Muscle layer of duodenum (tissue), 2 donors: ENCODE data around the gene PTEN.
"Not testable (repeated sequence)": the region's sequence is repeated elsewhere in the genome, so short reads cannot be mapped to it uniquely, and the experiment has no call there.

ENCODE experiments used
- H3K27ac ChIP-seq: one replicate; pipeline ENCODE4 v1.7.0; 2013; ENCODE audit warnings: mild to moderate bottlenecking, low read length
- H3K27me3 ChIP-seq: one replicate; pipeline ENCODE4 v1.7.0; 2013; ENCODE audit warnings: low read depth, mild to moderate bottlenecking, control low read depth, low read length
- H3K36me3 ChIP-seq, 2 donors: one replicate each; pipeline ENCODE4 v1.7.0; 2013; ENCODE audit warnings: low read length in 2 of 2, control low read depth in 1 of 2, mild to moderate bottlenecking in 1 of 2; ENCODE audit not compliant: insufficient read depth in 2 of 2, control insufficient read depth in 1 of 2
- H3K4me1 ChIP-seq, 2 donors: one replicate each; pipeline ENCODE4 v1.7.0; 2013; ENCODE audit warnings: low read length in 2 of 2, mild to moderate bottlenecking in 2 of 2, control low read depth in 1 of 2, moderate library complexity in 1 of 2; ENCODE audit not compliant: insufficient read depth in 2 of 2, control insufficient read depth in 1 of 2
- H3K4me3 ChIP-seq, 2 donors: one replicate each; pipeline ENCODE4 v1.7.0; 2013; ENCODE audit warnings: low read length in 2 of 2, low read depth in 1 of 2, mild to moderate bottlenecking in 1 of 2
- H3K9me3 ChIP-seq, 2 donors: one replicate each; pipeline ENCODE4 v1.7.0; 2013; ENCODE audit warnings: low read length in 2 of 2, control low read depth in 1 of 2, mild to moderate bottlenecking in 1 of 2; ENCODE audit not compliant: control insufficient read depth in 1 of 2
- donor health status: healthy.

The PTEN gene

GRCh38 chr10:87875929-87876571 is 12.6 kb downstream of the PTEN start:
- no peaks in the 10 kb centered on the region for H3K27me3 ChIP-seq
- H3K9me3 ChIP-seq = no peaks in the 10 kb centered on the region
- H3K27ac ChIP-seq = no peak overlapping the region
- peaks cover 9 to 11% of the 10 kb centered on the region in 2 donors for H3K4me1 ChIP-seq
- H3K4me3 ChIP-seq = no peak overlapping the region
- H3K36me3 ChIP-seq = peaks cover 0 to 4% of the 10 kb centered on the region in 2 donors

- Histone ChIP-seq H3K9me3 (no peaks in the 10 kb centered on the region), H3K27ac (no peak overlapping the region), H3K4me1 (peaks cover 9 to 14% of the 10 kb centered on the region in 2 donors), H3K27me3 (no peaks in the 10 kb centered on the region), H3K36me3 (no peaks in the 10 kb centered on the region), H3K4me3 (no peak overlapping the region)
These were observed 15.4 kb downstream of the PTEN start for GRCh38 chr10:87878664-87879459.

- Histone ChIP-seq H3K4me1 (peaks cover 0 to 10% of the 10 kb centered on the region in 2 donors), H3K4me3 (no peak overlapping the region), H3K9me3 (no peaks in the 10 kb centered on the region), H3K27me3 (no peaks in the 10 kb centered on the region), H3K36me3 (no peaks in the 10 kb centered on the region), H3K27ac (no peak overlapping the region)
These were observed 16.9 kb downstream of the PTEN start for GRCh38 chr10:87880336-87880735.

GRCh38 chr10:87881373-87882059 is 18.1 kb downstream of the PTEN start:
- not testable (repeated sequence) for H3K27ac ChIP-seq, H3K36me3 ChIP-seq, H3K4me1 ChIP-seq, H3K4me3 ChIP-seq, H3K9me3 ChIP-seq, H3K27me3 ChIP-seq

GRCh38 chr10:87882555-87883294 is 19.3 kb downstream of the PTEN start:
- no peaks in the 10 kb centered on the region for H3K9me3 ChIP-seq
- no peaks in the 10 kb centered on the region for H3K27me3 ChIP-seq
- H3K4me1 ChIP-seq = peaks cover 0 to 11% of the 10 kb centered on the region in 2 donors
- H3K36me3 ChIP-seq = peaks cover 7 to 11% of the 10 kb centered on the region in 2 donors
- H3K4me3 ChIP-seq = no peak overlapping the region
- no peak overlapping the region for H3K27ac ChIP-seq

- peaks cover 0 to 15% of the 10 kb centered on the region in 2 donors for H3K4me1 ChIP-seq
These were observed 23.2 kb downstream of the PTEN start for GRCh38 chr10:87886635-87887034.

GRCh38 chr10:87887146-87887545 is 23.7 kb downstream of the PTEN start:
- H3K27ac ChIP-seq = no peak overlapping the region
- no peak overlapping the region for H3K4me3 ChIP-seq
- H3K27me3 ChIP-seq = no peaks in the 10 kb centered on the region
- H3K9me3 ChIP-seq = no peaks in the 10 kb centered on the region
- H3K36me3 ChIP-seq = peaks cover 10 to 15% of the 10 kb centered on the region in 2 donors
- peaks cover 0 to 16% of the 10 kb centered on the region in 2 donors for H3K4me1 ChIP-seq

More at GRCh38 chr10:87886635-87887034, 23.2 kb downstream of the PTEN start:
- H3K4me3 ChIP-seq = no peak overlapping the region
- H3K9me3 ChIP-seq = no peaks in the 10 kb centered on the region
- no peak overlapping the region for H3K27ac ChIP-seq
- H3K27me3 ChIP-seq = no peaks in the 10 kb centered on the region
- H3K36me3 ChIP-seq = peaks cover 10 to 15% of the 10 kb centered on the region in 2 donors

- Histone ChIP-seq H3K27me3 (no peaks in the 10 kb centered on the region), H3K9me3 (no peaks in the 10 kb centered on the region), H3K4me3 (no peak overlapping the region), H3K4me1 (peaks cover 0 to 21% of the 10 kb centered on the region in 2 donors), H3K36me3 (peaks cover 10 to 15% of the 10 kb centered on the region in 2 donors), H3K27ac (no peak overlapping the region)
These were observed 24.3 kb downstream of the PTEN start for GRCh38 chr10:87887548-87888289.

- Histone ChIP-seq H3K4me1 (peaks cover 5 to 20% of the 10 kb centered on the region in 2 donors), H3K36me3 (no peaks in the 10 kb centered on the region), H3K27ac (no peak overlapping the region), H3K4me3 (no peak overlapping the region), H3K9me3 (no peaks in the 10 kb centered on the region), H3K27me3 (no peaks in the 10 kb centered on the region)
These were observed 32.0 kb downstream of the PTEN start for GRCh38 chr10:87895430-87895829.

- H3K36me3 ChIP-seq = no peaks in the 10 kb centered on the region
- H3K4me1 ChIP-seq = peaks cover 5 to 20% of the 10 kb centered on the region in 2 donors
- no peak overlapping the region for H3K27ac ChIP-seq
- no peaks in the 10 kb centered on the region for H3K9me3 ChIP-seq
- H3K27me3 ChIP-seq = no peaks in the 10 kb centered on the region
- no peak overlapping the region for H3K4me3 ChIP-seq
These were observed 32.8 kb downstream of the PTEN start for GRCh38 chr10:87896216-87896615.
